HepG2 (cell line): Measurements from ENCODE around the gene ABCG2. TPM values are rescaled to one million over a fixed set of nuclear protein-coding genes. Genes with fewer than 3 reads are reported as not detected.
A peak's percentile ranks its signal among the peaks of the same experiment; 100 is the strongest.

Source experiments
- DZIP1 ChIP-seq: sonication (generic); formaldehyde crosslinking; IDR thresholded peaks from 2 replicates; pipeline ENCODE4 v1.5.0; 2020; ENCODE audit warnings: mild to moderate bottlenecking, missing genetic modification reagents
- EHMT2 ChIP-seq: fragments of 200-600 bp; sonication (generic); IDR thresholded peaks from 2 replicates; pipeline ENCODE4 v1.7.0; 2017; ENCODE audit warnings: antibody characterized with exemption, low read depth, low read length, borderline replicate concordance
- GATAD1 ChIP-seq: IDR thresholded peaks from 2 replicates; pipeline ENCODE4 v1.6.1; 2016; ENCODE audit warnings: missing genetic modification reagents, missing compliant biosample characterization
- GATAD2A ChIP-seq: IDR thresholded peaks from 2 replicates; pipeline ENCODE4 v1.6.1; 2016
- GFI1 ChIP-seq: sonication (generic); formaldehyde crosslinking; IDR thresholded peaks from 2 replicates; pipeline ENCODE4 v1.5.0; 2020; ENCODE audit warnings: missing genetic modification reagents, mild to moderate bottlenecking, borderline replicate concordance
- HOXA5 ChIP-seq: sonication (generic); formaldehyde crosslinking; IDR thresholded peaks from 2 replicates; pipeline ENCODE4 v1.4.0; 2020; ENCODE audit warnings: missing genetic modification reagents
- HOXA7 ChIP-seq: sonication (generic); formaldehyde crosslinking; IDR thresholded peaks from 2 replicates; pipeline ENCODE4 v1.8.1; 2022; ENCODE audit warnings: mild to moderate bottlenecking, missing genetic modification reagents, moderate library complexity
- NFE2L2 ChIP-seq: fragments of 150-350 bp; IDR thresholded peaks from 2 replicates; pipeline ENCODE4 v1.6.1; 2014; ENCODE audit warnings: low read length
- NFIC ChIP-seq: IDR thresholded peaks from 2 replicates; pipeline ENCODE4 v1.6.1; 2012; ENCODE audit warnings: mild to moderate bottlenecking, low read length, inconsistent platforms
- NFKBIZ ChIP-seq: IDR thresholded peaks from 2 replicates; pipeline ENCODE4 v1.6.1; 2018; ENCODE audit warnings: missing genetic modification reagents, missing compliant biosample characterization
- PAXIP1 ChIP-seq: sonication (generic); formaldehyde crosslinking; conservative IDR thresholded peaks from 2 replicates; pipeline ENCODE4 v1.4.0; 2020; ENCODE audit warnings: mild to moderate bottlenecking, missing genetic modification reagents, moderate library complexity
- PHF5A ChIP-seq: IDR thresholded peaks from one replicate; pipeline ENCODE4 v1.6.1; 2018; ENCODE audit warnings: low read depth, missing genetic modification reagents; ENCODE audit not compliant: unreplicated experiment
- SETDB1 ChIP-seq: sonication (generic); formaldehyde crosslinking; IDR thresholded peaks from 2 replicates; pipeline ENCODE4 v1.5.1; 2020; ENCODE audit warnings: missing genetic modification reagents, mild to moderate bottlenecking, borderline replicate concordance
- SRSF1 ChIP-seq: fragments of 200-400 bp; formaldehyde crosslinking; optimal IDR thresholded peaks from 2 replicates; pipeline ENCODE3; 2017; ENCODE audit warnings: mild to moderate bottlenecking, low read depth, low read length, moderate library complexity
- ZKSCAN8 ChIP-seq: IDR thresholded peaks from 2 replicates; pipeline ENCODE4 v1.6.1; 2016; ENCODE audit warnings: borderline replicate concordance, missing genetic modification reagents, missing compliant biosample characterization
- ZNF160 ChIP-seq: sonication (generic); formaldehyde crosslinking; IDR thresholded peaks from 2 replicates; pipeline ENCODE4 v1.8.0; 2022; ENCODE audit warnings: mild to moderate bottlenecking, inconsistent platforms, missing genetic modification reagents
- ZNF280B ChIP-seq: sonication (generic); formaldehyde crosslinking; IDR thresholded peaks from 2 replicates; pipeline ENCODE4 v1.5.0; 2020; ENCODE audit warnings: missing genetic modification reagents, mild to moderate bottlenecking, borderline replicate concordance
- ZNF343 ChIP-seq: sonication (generic); formaldehyde crosslinking; IDR thresholded peaks from 2 replicates; pipeline ENCODE4 v1.4.0; 2020; ENCODE audit warnings: mild to moderate bottlenecking, missing genetic modification reagents
- ZNF512 ChIP-seq: sonication (generic); formaldehyde crosslinking; IDR thresholded peaks from 2 replicates; pipeline ENCODE4 v1.4.0; 2020; ENCODE audit warnings: mild to moderate bottlenecking, missing genetic modification reagents
- ZSCAN22 ChIP-seq: sonication (generic); formaldehyde crosslinking; IDR thresholded peaks from 2 replicates; pipeline ENCODE4 v1.4.0; 2020; ENCODE audit warnings: mild to moderate bottlenecking, missing genetic modification reagents
- polyA plus RNA-seq, 8 experiments: library from polyadenylated mRNA; depleted of rRNA in 3 of 8; stranded (reverse) in 7 of 8; unstranded in 1 of 8; fragments of >200 nt; fragmentation: Illumina TruSeq in 4 of 8; extraction: Trizol in 4 of 8; gene quantifications; 2 replicates each; pipeline versions ENCODE4 v1.2.1 to v1.2.3, GENCODE V29; 2011 to 2016; ENCODE audit warnings: low read depth in 4 of 8, missing spikeins in 1 of 8, mixed read lengths in 1 of 8; ENCODE audit not compliant: insufficient read depth in 1 of 8
- total RNA-seq, 5 experiments: library from RNA; depleted of rRNA; stranded (reverse); fragments of >200 nt; fragmentation: Illumina TruSeq; extraction: Trizol; gene quantifications; 2 replicates each; pipeline ENCODE4 v1.2.3, GENCODE V29; 2016; ENCODE audit warnings: low read depth in 1 of 5

The ABCG2 gene
- total and polyA plus RNA-seq, 2 of the 13 experiments (the other 11 are each of a cell fraction or from before 2014, with no cell fraction given) = 10.0 to 15.7 TPM

- TF ChIP-seq NFE2L2 = no peak
- no peak for TF ChIP-seq ZSCAN22 (CRISPR knock-in tag)
- peak; percentile 99 for TF ChIP-seq GATAD2A (CRISPR knock-in tag)
- TF ChIP-seq NFKBIZ = no peak
- TF ChIP-seq SETDB1 (CRISPR knock-in tag) = no peak
- TF ChIP-seq ZNF512 (CRISPR knock-in tag) = no peak
- peak; percentile 90; the same call in 1 of the 2 replicates for TF ChIP-seq EHMT2
- TF ChIP-seq HOXA7 (CRISPR knock-in tag) = no peak
- peak; percentile 38; the same call in 1 of the 2 replicates for TF ChIP-seq GATAD1
- no peak for TF ChIP-seq SRSF1
- TF ChIP-seq HOXA5 (CRISPR knock-in tag) = no peak
- TF ChIP-seq GFI1 (CRISPR knock-in tag) = peak; percentile 70; the same call in 1 of the 2 replicates
- no peak for TF ChIP-seq ZNF343 (CRISPR knock-in tag)
- TF ChIP-seq ZNF280B = no peak
- TF ChIP-seq DZIP1 (CRISPR knock-in tag) = no peak
- TF ChIP-seq NFIC = peak; percentile 98
- no peak for TF ChIP-seq PHF5A (CRISPR knock-in tag)
- peak; percentile 97 for TF ChIP-seq PAXIP1 (CRISPR knock-in tag)
- TF ChIP-seq ZNF160 (CRISPR knock-in tag) = no peak
- TF ChIP-seq ZKSCAN8 (CRISPR knock-in tag) = no peak
These were observed 49.1 kb downstream of the ABCG2 start (continued) for GRCh38 chr4:88109123-88109881.
